ENCODE results near the gene ISCA1. TPM values are rescaled to one million over a fixed set of nuclear protein-coding genes. Genes with fewer than 3 reads are reported as not detected.

Gene ISCA1
- total and polyA plus RNA-seq, 2 of the 8 experiments (the other 6 are each of a cell fraction or from before 2014, with no cell fraction given), result 35.0 to 40.0 TPM

GRCh38 chr9:86241216-86241615, 41.1 kb downstream of the ISCA1 start:
- Histone ChIP-seq H3K56ac (replicated peaks; ENCODE audit: insufficient read length, low read depth, low read length) (no peak overlapping the region), H4K5ac (ENCODE audit: insufficient read length, low read depth, low read length) (no peak overlapping the region), H3K4me1 (replicated peaks in 1 of 4; ENCODE audit: control insufficient read depth in 3 of 4, insufficient read depth in 4 of 4, low read length in 3 of 4) (no peaks in the 10 kb centered on the region; a peak in 1 of 7 replicates), H2AFZ (ENCODE audit: low read length) (no peak overlapping the region), H3K79me1 (ENCODE audit: low read depth, low read length) (no peaks in the 10 kb centered on the region), H2BK12ac (ENCODE audit: low read depth, low read length) (no peak overlapping the region), H2BK5ac (ENCODE audit: low read depth, low read length) (no peak overlapping the region), H4K91ac (replicated peaks; ENCODE audit: insufficient read length, low read length) (no peak overlapping the region), H3K27me3 (replicated peaks in 1 of 4; ENCODE audit: control insufficient read depth in 3 of 4, extremely low read depth in 1 of 4, insufficient read depth in 3 of 4, low read length in 3 of 4) (no peaks in the 10 kb centered on the region), H2BK15ac (ENCODE audit: low read length) (no peak overlapping the region), H3K27ac (ENCODE audit: low read depth, low read length) (no peak overlapping the region), H3K9me3 (ENCODE audit: insufficient read depth in 2 of 2, low read depth in 1 of 2, low read length in 1 of 2) (no peaks in the 10 kb centered on the region), H2BK120ac (replicated peaks; ENCODE audit: low read depth, low read length) (no peak overlapping the region), H2AK5ac (ENCODE audit: low read depth, low read length) (no peak overlapping the region), H3K23ac (ENCODE audit: insufficient read length) (no peak overlapping the region), H2BK20ac (ENCODE audit: low read length) (no peak overlapping the region), H3K23me2 (ENCODE audit: low read depth, low read length) (no peaks in the 10 kb centered on the region; the same call in 1 of the 2 replicates), H3K4ac (replicated peaks; ENCODE audit: insufficient read length, low read depth, low read length) (no peak overlapping the region), H3K18ac (ENCODE audit: extremely low read depth, low read length) (no peak overlapping the region), H3K36me3 (ENCODE audit: control insufficient read depth in 2 of 4, insufficient read depth in 4 of 4, low read length in 3 of 4) (no peaks in the 10 kb centered on the region), H4K8ac (ENCODE audit: extremely low read depth, insufficient read depth, low read length) (no peak overlapping the region), H3K14ac (ENCODE audit: insufficient read length) (no peak overlapping the region), H3K9ac (replicated peaks in 1 of 4; ENCODE audit: extremely low read depth in 1 of 4, low read depth in 3 of 4, low read length in 3 of 4) (no peak overlapping the region), H3K4me2 (ENCODE audit: insufficient read depth in 1 of 2, low read depth in 2 of 2, low read length in 2 of 2) (no peak overlapping the region), H3K79me2 (ENCODE audit: control insufficient read depth in 1 of 2, insufficient read depth in 2 of 2, low read length in 2 of 2) (no peaks in the 10 kb centered on the region), H4K20me1 (replicated peaks in 1 of 2; ENCODE audit: control insufficient read depth in 1 of 2, insufficient read depth in 2 of 2, low read length in 2 of 2) (no peaks in the 10 kb centered on the region), H3K4me3 (ENCODE audit: extremely low read depth in 1 of 4, insufficient read depth in 2 of 4, low read depth in 3 of 4, low read length in 4 of 4) (no peak overlapping the region)
- CTCF ChIA-PET (ENCODE audit: partially characterized antibody), result interaction anchor here (0.9 to 1.5 kb wide), 4 partner anchors 9 to 206 kb away, joined by 3 to 5 read pairs (median 3); no protein-coding TSS in a partner anchor
- DNase-seq (ENCODE audit: low read depth in 1 of 2, low spot score in 2 of 2), result no peak
- POLR2A ChIA-PET (ENCODE audit: partially characterized antibody), result no interaction called here
- 89% methylated on average over 7 of the region's 7 CpGs; no CpG with 5 or more reads in 1 of the 2 experiments for WGBS, 2 experiments (ENCODE audit: extremely low coverage in 1 of 2, insufficient coverage in 1 of 2, insufficient read length in 1 of 2, insufficient replicate concordance in 2 of 2, low coverage in 1 of 2, low lambda C conversion rate in 2 of 2, missing lambda C conversion rate in 1 of 2)
- FAIRE-seq, result no peak
- TF ChIP-seq RNF2 (IDR thresholded peaks at IDR 0.05; ENCODE audit: borderline replicate concordance, low read depth, low read length, missing control alignments, poor library complexity, severe bottlenecking) (no peak), CHD1 (IDR thresholded peaks at IDR 0.05; ENCODE audit: low read depth, low read length) (no peak), CTCF (IDR thresholded peaks at IDR 0.05; ENCODE audit: control extremely low read depth in 1 of 3, insufficient read depth in 1 of 3, low read depth in 1 of 3, low read length in 3 of 3) (no peak), CHD2 (IDR thresholded peaks at IDR 0.05; ENCODE audit: low read length) (no peak), CBX5 (IDR thresholded peaks at IDR 0.05; ENCODE audit: low read depth, low read length) (no peak), EGR1 (IDR thresholded peaks at IDR 0.05; ENCODE audit: borderline replicate concordance, low read depth, low read length) (no peak), KDM1A (IDR thresholded peaks at IDR 0.05; ENCODE audit: borderline replicate concordance, low read length) (no peak), MAX (IDR thresholded peaks at IDR 0.05) (no peak), CTBP2 (IDR thresholded peaks at IDR 0.05; ENCODE audit: borderline replicate concordance, insufficient read depth, insufficient read length, low read length) (no peak), RBBP5 (IDR thresholded peaks at IDR 0.05; ENCODE audit: borderline replicate concordance, low read depth, low read length) (no peak), ASH2L (IDR thresholded peaks at IDR 0.05; ENCODE audit: low read length) (no peak)

Data from H1 (cell line).